Endothelial cell (in vitro differentiated cells): ENCODE data around the gene LAMTOR5. TPM values are rescaled to one million over a fixed set of nuclear protein-coding genes. Genes with fewer than 3 reads are reported as not detected.

ENCODE experiments used
- DNase-seq: peaks from one replicate; pipeline ENCODE4 v3.0.0; 2021; ENCODE audit warnings: low spot score
- H3K27ac Mint-ChIP-seq: one replicate; pipeline ENCODE4 v1.8.0; 2021; ENCODE audit warnings: mixed read lengths, inconsistent platforms; ENCODE audit not compliant: unreplicated experiment
- H3K27me3 Mint-ChIP-seq: one replicate; pipeline ENCODE4 v1.8.0; 2021; ENCODE audit warnings: mild to moderate bottlenecking, moderate library complexity, mixed read lengths, inconsistent platforms; ENCODE audit not compliant: unreplicated experiment
- H3K36me3 Mint-ChIP-seq: one replicate; pipeline ENCODE4 v1.8.0; 2021; ENCODE audit warnings: mild to moderate bottlenecking, low read depth, mixed read lengths, inconsistent platforms; ENCODE audit not compliant: unreplicated experiment
- H3K4me1 Mint-ChIP-seq: one replicate; pipeline ENCODE4 v1.8.0; 2021; ENCODE audit warnings: mild to moderate bottlenecking, mixed read lengths, inconsistent platforms; ENCODE audit not compliant: unreplicated experiment
- H3K4me3 Mint-ChIP-seq: one replicate; pipeline ENCODE4 v1.8.0; 2021; ENCODE audit warnings: mild to moderate bottlenecking, mixed read lengths, inconsistent platforms; ENCODE audit not compliant: unreplicated experiment
- H3K9me3 Mint-ChIP-seq: one replicate; pipeline ENCODE4 v1.8.0; 2021; ENCODE audit warnings: mixed read lengths, inconsistent platforms; ENCODE audit not compliant: unreplicated experiment
- CTCF ChIP-seq: fragments of 200-600 bp; sonication (generic); IDR thresholded peaks from one replicate; pipeline ENCODE4 v1.5.0; 2021; ENCODE audit warnings: antibody characterized with exemption; ENCODE audit not compliant: unreplicated experiment
- total RNA-seq: library from RNA; stranded (reverse); fragmentation: NEBNext Ultra II Directional; extraction: Animal tissue kit (Norgen Biotek cat#: 25700); gene quantifications from one replicate; pipeline ENCODE4 v1.2.1, GENCODE V29; 2021; ENCODE audit not compliant: unreplicated experiment

Gene LAMTOR5
- total RNA-seq, 1 donor from 2014 or later: 135 TPM

- H3K27ac Mint-ChIP-seq: no peak overlapping the region
Observed at GRCh38 chr1:110355321-110355720, 52.2 kb downstream of the LAMTOR5 start.

More at GRCh38 chr1:110355321-110355720, 52.2 kb downstream of the LAMTOR5 start:
- Mint-ChIP-seq H3K36me3 (no peaks in the 10 kb centered on the region), H3K9me3 (no peaks in the 10 kb centered on the region), H3K27me3 (peaks cover 2% of the 10 kb centered on the region), H3K4me1 (no peaks in the 10 kb centered on the region), H3K4me3 (no peak overlapping the region)
- DNase-seq: no peak
- TF ChIP-seq CTCF: no peak

Other genes starting within 250 kb of the LAMTOR5 start
- gene KCNC4, start 197.4 kb downstream of the LAMTOR5 start, total RNA-seq: 37.4 TPM
- gene RBM15, start 68.3 kb downstream of the LAMTOR5 start, total RNA-seq: 27.6 TPM
- gene SLC16A4, start 16.7 kb downstream of the LAMTOR5 start, total RNA-seq: 7.2 TPM
- not detected for gene PROK1, start 43.5 kb upstream of the LAMTOR5 start, total RNA-seq
- gene KCNA10, start 111.5 kb upstream of the LAMTOR5 start, total RNA-seq: not detected
- 0.23 TPM for gene KCNA2, start 198.7 kb upstream of the LAMTOR5 start, total RNA-seq